ENCODE measurements around the gene RNF213. TPM values are rescaled to one million over a fixed set of nuclear protein-coding genes. Genes with fewer than 3 reads are reported as not detected.
A peak's percentile ranks its signal among the peaks of the same experiment; 100 is the strongest.

The RNF213 gene
- total RNA-seq, 1 experiment from 2014 or later, result 70.5 TPM

GRCh38 chr17:80254396-80255251 is 6.0 kb upstream of the RNF213 start:
- no peaks in the 10 kb centered on the region for H3K27me3 Mint-ChIP-seq (ENCODE audit: low read depth)
- CTCF ChIA-PET, result interaction anchor here (0.6 kb wide), 1 partner anchor 263 kb away, joined by 6 read pairs; no protein-coding TSS in a partner anchor
- peak overlapping the region; percentile 71 for H3K27ac Mint-ChIP-seq
- H3K36me3 Mint-ChIP-seq, result 0 out of 2 replicates have a peak, but pooled peaks cover 2% of the 10 kb centered on the region
- DNase-seq (ENCODE audit: low spot score) (no peak), ATAC-seq (no peak)
- POLR2A ChIA-PET, result interaction anchor here (1.2 kb wide), 1 partner anchor 16 kb away, joined by 3 read pairs; no protein-coding TSS in a partner anchor
- no peaks in the 10 kb centered on the region for H3K9me3 Mint-ChIP-seq
- TF ChIP-seq HMGXB4 (CRISPR knock-in tag; IDR thresholded peaks at IDR 0.05), result no peak
- TF ChIP-seq GABPB1 (CRISPR knock-in tag; IDR thresholded peaks at IDR 0.05), result peak; percentile 69; the same call in 1 of the 2 replicates
- peaks cover 31% of the 10 kb centered on the region for H3K4me1 Mint-ChIP-seq
- H3K4me3 Mint-ChIP-seq, result no peak overlapping the region

GRCh38 chr17:80256034-80256350 is 4.7 kb upstream of the RNF213 start:
- Mint-ChIP-seq H3K27me3 (ENCODE audit: low read depth) (no peaks in the 10 kb centered on the region), H3K36me3 (0 out of 2 replicates have a peak, but pooled peaks cover 2% of the 10 kb centered on the region), H3K27ac (no peak overlapping the region), H3K4me3 (no peak overlapping the region), H3K4me1 (peaks cover 34% of the 10 kb centered on the region), H3K9me3 (no peaks in the 10 kb centered on the region)
- CTCF ChIA-PET, result interaction anchor here (0.7 to 1.8 kb wide), 3 partner anchors 15 to 155 kb away, joined by 3 to 6 read pairs (median 3); partner anchors contain the start of genes GAA and SGSH
- ATAC-seq, result no peak
- TF ChIP-seq MXD4 (CRISPR knock-in tag; IDR thresholded peaks at IDR 0.05; ENCODE audit: borderline replicate concordance), result no peak
- TF ChIP-seq PRDM15 (CRISPR knock-in tag; IDR thresholded peaks at IDR 0.05), result no peak
- no peak for TF ChIP-seq ZNF281 (CRISPR knock-in tag; IDR thresholded peaks at IDR 0.05)
- no peak for TF ChIP-seq GTF2I (CRISPR knock-in tag; conservative IDR thresholded peaks at IDR 0.05)
- TF ChIP-seq NFYB (CRISPR knock-in tag; conservative IDR thresholded peaks at IDR 0.05; ENCODE audit: low read depth), result no peak
- no peak for TF ChIP-seq FOXP1 (CRISPR knock-in tag; IDR thresholded peaks at IDR 0.05; ENCODE audit: borderline replicate concordance)
- TF ChIP-seq ELF4 (CRISPR knock-in tag; IDR thresholded peaks at IDR 0.05; ENCODE audit: low read depth), result no peak
- TF ChIP-seq CREB1 (CRISPR knock-in tag; IDR thresholded peaks at IDR 0.05), result no peak
- TF ChIP-seq ATF2 (CRISPR knock-in tag; IDR thresholded peaks at IDR 0.05; ENCODE audit: borderline replicate concordance, low read depth), result no peak
- no peak for TF ChIP-seq ZNF671 (CRISPR knock-in tag; IDR thresholded peaks at IDR 0.05)
- no peak for TF ChIP-seq CREM (CRISPR knock-in tag; IDR thresholded peaks at IDR 0.05)
- no peak for DNase-seq (ENCODE audit: low spot score)
- POLR2A ChIA-PET, result no interaction called here

All from WTC11 (cell line).